GM18907 (cell line): Measurements from ENCODE around the gene KRTAP21-3.
"Not testable (repeated sequence)": the region's sequence is repeated elsewhere in the genome, so short reads cannot be mapped to it uniquely, and the experiment has no call there.

Source experiments
- ATAC-seq: cut with Tn5 transposase; IDR thresholded peaks from one replicate; pipeline ENCODE4 v1.9.1; 2021; ENCODE audit warnings: mild to moderate bottlenecking, moderate library complexity; ENCODE audit not compliant: unreplicated experiment

KRTAP21-3 gene, protein sequence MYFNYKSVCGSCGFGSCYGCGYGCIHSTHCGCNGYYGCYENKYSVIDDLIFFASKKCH

DNA sequence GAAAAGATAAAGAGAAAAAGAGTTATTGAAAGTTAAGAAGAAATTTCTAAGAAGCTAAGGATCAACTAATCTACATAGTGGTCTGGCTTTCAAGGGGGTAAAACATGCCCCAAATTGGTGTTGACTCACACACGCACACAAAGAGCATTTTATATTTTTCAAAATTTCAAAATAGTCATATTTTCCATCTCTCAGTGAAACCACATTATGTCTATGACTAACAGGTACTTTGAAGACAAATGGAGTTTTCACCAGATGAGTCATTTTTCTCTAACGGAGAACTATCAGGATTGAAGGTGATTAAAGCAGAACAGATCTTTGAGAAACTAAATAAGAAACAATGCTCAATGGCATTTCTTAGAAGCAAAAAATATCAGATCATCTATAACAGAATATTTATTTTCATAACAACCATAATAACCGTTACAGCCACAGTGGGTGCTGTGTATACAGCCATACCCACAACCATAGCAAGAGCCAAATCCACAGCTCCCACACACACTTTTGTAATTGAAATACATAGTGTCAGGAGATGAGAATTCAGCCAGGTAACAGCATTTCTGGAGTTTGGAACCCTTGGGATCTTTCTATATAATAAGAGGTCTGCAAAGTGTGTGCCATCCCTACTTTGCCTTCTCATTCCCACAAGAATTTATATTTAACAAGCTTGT lies at the start of gene KRTAP21-3:
Gene KRTAP21-3, minus strand, starts transcription at position 539 of the 671 bp plus-strand sequence. Its CDS starts 18 bp downstream, at position 521.
- ATAC-seq: no peak

DNA sequence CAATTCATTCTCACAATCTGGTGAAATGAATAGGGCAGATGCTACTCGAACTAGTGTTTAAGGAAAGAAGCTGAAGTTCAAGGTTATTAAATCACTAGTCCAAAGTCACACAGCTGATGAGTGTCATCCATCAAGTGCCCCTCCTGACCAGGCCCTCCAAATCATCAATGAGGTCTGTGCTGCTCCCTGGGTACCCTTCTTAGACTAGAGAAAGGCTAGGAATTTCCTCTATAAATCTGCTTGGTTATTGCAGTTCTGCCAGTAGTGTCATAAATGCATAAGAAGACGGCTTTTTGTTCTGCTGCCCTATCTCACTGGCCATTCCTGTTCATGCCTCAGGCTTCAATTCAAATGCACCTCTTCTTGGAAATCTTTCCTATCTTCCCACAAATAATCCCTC lies 42.2 kb upstream of the KRTAP21-3 start:
- no peak for ATAC-seq

DNA sequence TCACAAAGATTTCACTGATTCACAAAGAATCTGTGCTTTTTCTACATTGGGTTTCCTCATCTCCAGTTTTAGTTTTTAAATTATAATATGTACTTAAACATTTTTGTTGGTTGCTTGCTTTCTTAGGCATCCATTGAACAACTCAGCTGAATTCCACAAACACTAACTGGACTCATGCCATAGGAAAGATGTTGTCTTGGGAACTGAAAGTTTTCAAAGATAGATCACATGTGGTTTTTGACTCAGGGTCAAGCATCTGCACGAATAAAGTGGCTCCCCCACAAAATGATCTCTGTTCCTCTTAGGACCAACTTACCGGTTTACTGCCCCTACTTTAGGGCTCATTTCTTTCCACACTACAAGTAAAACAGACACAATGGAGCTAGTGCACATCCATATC lies 39.7 kb upstream of the KRTAP21-3 start:
- ATAC-seq: no peak

DNA sequence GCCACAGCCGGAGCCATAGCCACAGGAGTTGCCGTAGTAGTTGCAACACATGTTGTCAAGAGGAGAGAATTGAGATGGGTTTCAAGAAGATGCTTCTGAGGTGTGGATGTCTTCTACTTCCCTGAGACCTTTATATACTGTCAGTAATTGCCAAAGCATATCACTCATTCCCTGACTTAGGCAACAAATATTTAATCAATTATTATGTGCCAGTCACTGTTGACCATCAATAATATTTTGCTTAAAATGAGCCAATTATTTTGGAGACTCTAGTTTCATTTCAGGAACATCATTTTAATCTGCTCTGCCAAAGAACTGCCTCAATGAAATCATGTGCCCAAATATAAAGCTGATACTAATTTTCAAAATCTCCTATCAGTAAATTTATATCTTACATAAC lies 36.8 kb upstream of the KRTAP21-3 start, which contains the start of gene KRTAP21-1:
Gene KRTAP21-1, minus strand, starts transcription at position 101 of the 400 bp plus-strand sequence. Its CDS starts 50 bp downstream, at position 51.
- ATAC-seq: not testable (repeated sequence)

DNA sequence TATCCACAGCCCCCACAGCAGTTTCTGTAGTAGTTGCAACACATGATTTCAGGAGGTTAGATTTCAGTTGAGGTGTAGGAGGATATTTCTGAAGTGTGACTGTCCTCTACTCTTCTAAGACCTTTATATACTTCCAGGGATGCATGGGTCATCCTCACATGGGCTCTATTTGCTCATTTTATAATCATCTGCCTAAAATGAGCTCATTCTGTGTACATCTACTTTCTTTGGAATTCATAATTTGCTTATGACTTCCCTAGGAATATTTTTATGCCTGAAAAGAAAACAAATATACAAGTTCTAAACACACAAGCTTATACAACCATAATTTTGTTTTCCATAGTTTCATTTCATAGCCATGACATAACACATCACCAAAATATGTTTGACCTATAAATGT lies 28.6 kb upstream of the KRTAP21-3 start, which contains the start of gene KRTAP21-2:
Gene KRTAP21-2, minus strand, starts transcription at position 101 of the 400 bp plus-strand sequence. Its CDS starts 57 bp downstream, at position 44.
- no peak for ATAC-seq

DNA sequence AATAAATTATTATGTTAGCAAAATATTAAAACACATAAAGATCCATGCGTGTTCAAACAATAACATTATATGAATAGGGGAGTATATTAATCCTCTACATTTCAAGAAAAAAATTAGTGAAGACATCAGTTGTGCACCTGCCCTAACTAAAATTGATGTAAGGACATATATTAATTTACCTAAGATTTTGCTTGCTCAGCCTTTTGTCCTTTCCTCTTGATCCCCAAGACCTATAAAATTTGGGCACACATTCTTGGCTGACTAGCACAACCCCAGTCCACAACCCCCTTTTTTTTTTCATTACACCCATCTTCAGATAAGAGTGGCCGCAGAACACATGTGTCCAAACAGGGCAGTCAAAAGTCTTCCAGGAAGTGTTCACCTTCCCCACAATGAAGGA lies 21.9 kb upstream of the KRTAP21-3 start:
- no peak for ATAC-seq

DNA sequence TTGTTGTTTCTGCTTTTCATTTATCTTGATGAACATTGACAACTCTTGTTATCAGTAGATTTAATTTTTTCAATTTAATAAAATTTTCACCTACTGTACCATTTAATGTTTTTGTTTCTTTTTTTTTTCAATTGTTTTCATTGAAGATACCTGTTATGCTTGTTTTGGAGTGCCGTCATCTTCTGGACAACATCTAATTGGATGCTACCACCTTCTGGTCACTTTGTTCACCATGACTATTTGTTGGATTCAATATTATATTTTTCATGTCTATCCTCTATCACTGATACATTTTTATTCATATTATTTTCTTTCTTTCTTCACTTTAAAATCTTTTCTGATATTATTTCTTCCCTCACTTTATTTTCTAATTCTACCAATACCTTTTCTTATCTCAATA lies 14.4 kb upstream of the KRTAP21-3 start:
- no peak for ATAC-seq

DNA sequence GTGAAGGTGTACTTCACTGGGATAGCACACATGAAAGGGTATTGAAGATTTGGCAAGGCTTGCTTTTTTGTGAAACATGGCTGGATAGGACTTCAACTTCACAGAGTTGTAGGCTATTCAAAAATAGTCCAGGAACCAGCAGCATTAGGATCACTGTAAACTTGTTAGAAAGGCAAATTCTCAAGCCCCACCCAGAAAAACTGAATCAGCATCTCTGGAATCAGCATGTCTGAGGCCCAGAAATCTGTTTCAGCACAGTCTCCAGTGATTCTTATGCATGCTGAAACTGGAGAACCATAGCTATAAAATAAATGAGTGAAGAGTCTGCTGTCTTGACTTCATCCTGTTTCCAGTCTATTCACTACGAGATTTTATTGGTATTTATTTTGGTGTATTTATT lies 8.1 kb upstream of the KRTAP21-3 start:
- no peak for ATAC-seq

DNA sequence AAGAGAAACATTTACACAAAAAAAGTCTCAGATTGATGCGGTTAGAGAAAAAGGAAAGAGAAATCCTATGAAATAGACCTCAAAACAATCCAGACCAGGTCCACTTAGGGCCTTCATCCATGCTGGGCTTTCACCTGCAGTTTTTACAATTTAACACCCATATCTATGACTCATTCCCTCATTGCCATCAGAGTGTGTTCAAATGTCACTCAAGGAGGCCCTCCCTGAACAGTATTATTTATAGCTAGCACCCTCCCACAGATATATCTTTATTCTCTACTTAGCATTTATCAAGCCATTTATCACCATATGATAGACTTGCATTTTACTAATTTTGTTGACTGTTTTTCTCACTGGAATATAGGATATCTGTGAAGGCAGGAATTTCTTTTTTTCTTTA lies 824 bp upstream of the KRTAP21-3 start:
- ATAC-seq: no peak

DNA sequence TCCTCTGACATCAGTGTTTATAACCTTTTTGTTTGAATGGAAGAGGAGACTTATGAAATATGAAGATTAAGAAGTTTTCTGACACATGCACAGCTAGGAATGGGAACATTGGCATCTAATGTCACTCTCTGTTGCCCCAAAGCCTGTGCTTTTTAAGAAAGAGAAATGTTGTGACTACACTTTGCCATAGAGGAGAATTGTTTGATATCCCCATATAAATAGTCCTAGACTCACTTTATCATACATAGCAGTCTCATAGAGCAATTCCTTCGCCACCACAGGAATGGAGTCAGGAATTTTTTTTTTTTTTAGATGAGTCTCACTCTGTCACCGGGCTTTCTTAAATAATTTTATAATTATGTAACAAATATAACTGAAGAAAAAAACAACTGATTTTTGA lies 1.5 kb downstream of the KRTAP21-3 start:
- no peak for ATAC-seq

DNA sequence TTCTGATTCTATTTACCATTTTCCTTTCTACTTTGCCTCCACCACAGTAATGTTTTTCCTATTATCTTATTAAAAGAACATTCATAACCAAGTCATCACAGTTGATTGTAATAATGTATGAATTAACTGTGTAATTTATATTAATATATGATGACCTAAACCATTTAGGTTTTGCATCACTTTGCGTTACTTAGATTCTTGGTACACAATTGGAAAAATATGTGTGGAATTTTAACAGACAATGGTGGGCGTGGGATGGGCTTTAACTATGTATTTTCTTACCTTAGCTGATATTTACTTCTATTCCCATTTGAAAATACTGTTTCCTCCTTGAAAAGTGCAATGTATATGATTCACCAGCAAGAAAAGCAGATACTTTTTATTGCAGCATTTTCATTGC lies 3.6 kb downstream of the KRTAP21-3 start:
- ATAC-seq: no peak

DNA sequence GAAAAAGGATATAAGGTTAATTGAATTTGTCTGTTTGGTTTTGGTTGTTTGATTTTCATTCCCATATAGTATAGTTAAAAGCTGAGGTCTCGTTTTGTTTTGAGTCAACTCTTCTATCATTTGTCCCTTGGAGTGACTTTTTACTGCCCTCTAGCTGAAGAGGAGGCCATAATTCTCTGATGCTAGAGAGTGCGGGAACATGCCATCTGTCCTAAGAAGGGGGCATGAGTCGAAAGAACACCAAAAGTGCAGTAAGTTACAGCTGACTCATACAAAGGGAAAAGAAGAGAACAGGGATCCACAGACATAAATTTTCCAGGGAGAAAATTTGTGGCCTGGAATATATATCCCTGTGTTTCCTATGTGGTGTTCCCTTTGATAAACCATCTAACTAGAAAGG lies 4.1 kb downstream of the KRTAP21-3 start:
- no peak for ATAC-seq

DNA sequence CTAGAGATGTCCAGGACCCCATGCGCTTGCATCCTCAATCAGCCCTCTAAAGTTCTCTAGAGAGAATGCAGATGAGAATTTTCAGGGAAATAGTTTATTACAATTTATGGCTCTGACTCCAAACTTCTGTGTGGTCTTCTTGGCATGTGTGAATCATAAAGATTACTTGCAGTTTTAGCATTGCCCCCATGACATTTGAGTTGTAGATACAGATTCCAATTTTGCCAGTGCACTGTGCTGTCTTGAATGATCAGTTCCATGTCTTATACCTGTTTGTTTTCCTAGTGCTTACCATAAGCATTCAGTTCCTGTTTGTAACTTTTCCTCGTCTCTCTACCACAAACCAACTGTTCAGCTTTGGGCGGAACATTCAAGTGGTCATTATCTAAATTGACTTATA lies 4.8 kb downstream of the KRTAP21-3 start:
- ATAC-seq: no peak

DNA sequence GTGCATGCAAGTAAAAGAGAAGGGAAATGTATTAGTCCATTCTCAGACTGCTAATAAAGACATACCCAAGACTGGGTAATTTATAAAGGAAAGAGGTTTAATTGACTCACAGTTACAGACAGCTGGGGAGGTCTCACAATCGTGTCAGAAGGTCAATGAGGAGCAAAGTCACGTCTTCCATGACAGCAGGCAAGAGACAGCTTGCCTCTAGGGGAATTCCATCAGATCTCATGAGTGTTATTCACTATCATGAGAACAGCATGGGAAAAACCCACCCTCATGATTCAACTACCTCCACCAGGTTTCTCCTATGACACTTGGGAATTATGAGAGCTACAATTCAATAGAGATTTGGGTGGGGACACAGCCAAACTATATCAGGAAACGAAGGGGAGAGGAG lies 8.1 kb downstream of the KRTAP21-3 start:
- ATAC-seq: no peak

DNA sequence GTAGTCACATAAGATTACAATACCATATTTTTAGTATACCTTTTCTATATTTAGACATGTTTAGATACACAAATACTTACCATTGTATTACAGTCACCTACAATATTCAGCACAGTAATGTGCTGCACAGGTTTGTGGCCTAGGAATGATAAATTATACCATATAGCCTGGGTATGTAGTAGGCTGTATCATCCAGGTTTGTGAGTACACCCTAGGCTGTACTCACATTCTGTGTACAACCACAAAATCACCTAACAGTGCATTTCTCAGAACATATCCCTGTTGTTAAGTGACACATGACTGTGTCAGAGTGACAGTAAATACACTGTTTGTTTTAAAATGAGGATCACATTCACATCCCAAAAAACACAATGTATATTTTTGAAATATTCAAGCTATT lies 11.2 kb downstream of the KRTAP21-3 start:
- ATAC-seq: no peak

DNA sequence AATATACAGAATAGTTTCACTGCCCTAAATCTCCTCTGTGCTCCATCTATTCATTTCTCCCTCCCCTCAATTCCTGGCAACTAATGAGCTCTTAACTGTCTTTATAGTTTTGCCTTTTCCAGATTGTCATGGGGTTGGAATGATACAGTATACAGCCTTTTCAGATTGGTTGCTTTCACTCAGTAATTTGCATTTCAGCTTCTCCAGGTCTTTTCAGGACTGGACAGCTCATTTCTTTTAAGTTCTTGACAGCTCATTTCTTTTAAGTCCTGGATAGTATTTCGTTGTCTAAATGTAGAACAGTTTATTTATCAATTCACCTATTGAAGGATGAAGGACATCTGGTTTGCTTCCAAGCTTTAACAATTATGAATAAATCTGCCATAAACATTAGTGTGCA lies 22.6 kb downstream of the KRTAP21-3 start:
- no peak for ATAC-seq

DNA sequence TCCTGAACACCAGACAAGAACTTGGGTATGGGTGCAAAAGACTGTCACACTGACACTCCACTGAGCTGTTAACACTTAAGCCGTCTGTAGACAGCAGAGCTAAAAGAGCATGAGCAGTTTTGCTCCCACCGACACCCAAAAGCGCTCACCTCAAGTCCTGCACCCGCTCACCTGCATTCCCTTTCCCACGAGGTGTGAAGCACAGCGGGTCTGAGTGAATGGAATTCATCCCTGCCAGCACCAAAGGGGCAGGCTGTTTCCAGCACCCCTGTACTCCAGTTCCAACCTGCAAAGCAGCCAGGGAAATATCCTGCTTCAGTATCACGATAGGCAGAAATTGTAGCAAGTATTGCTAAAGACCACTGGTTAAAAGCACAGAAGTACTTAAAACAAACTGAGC lies 28.8 kb downstream of the KRTAP21-3 start:
- ATAC-seq: no peak

DNA sequence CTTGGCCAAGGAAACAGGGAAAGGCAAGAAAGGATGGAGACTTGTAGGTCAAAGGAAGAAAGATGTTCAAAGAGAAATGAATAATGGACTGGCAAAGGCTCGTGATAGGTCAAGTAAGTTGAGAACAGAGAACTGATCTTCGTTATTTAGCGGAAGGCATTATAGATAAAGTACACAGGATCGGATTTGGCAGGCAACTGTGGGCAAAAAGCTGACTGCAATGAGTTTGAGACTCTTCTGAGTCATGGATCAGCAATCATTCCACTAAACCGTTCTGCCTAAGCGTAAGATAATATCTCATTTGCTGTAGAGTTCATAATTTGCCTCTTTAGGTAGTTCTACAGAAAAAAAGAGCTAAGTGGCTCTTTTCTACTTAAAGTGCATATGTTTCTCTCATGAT lies 34.1 kb downstream of the KRTAP21-3 start:
- no peak for ATAC-seq

DNA sequence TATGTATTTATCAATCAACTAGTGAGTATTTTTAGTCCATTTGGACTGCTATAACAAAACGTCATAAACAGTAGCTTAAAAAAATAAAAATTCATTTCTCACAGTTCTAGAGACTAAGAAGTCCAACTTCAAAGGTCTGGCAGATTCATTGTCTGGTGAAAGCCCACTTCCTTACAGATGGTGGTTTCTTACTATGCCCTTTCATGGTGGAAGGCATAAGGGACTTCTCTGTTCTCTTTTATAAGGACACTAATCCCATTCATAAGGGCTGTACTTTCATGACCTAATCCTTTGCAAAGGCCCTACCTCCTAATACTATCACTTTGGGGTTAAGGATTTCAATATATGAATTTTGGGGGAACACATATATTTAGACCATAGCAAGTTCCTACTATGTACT lies 38.0 kb downstream of the KRTAP21-3 start:
- no peak for ATAC-seq

DNA sequence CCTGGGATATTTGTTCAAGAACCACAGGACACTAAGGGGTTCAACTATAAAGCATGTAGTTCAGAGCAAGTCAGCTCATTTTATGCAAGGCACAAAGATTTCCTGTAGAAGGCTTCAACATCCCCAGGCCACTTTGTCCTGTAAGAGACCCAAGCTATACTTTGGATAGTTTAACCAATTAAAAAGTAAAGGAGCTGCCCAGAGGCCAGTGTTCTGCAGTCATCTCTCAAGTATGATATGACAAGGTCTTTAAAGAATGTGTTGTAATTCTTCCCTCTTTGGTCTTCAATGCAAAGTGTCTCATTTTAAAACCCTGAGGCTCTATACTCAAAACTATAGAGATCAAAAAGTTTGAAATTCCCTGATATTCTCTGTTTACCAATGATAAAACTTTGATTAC lies 41.8 kb downstream of the KRTAP21-3 start:
- no peak for ATAC-seq

DNA sequence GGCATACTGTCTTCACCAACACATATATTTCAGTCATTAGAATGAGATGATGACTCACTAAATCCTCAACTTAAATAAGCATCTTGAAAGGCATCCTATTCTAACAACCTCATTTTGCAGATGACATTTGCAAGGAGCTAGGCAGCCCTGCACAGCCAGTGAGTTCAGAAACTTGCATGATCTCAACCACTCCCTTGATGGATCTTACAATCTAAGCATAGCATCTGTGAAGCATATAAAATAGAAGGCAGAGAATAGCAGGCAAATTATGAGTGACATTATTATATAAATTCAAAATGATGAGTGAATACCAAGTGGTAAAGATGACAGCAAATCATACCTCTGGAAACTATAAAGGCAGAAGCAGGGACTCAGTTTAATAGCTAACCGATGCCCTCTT lies 44.3 kb downstream of the KRTAP21-3 start:
- ATAC-seq: no peak

DNA sequence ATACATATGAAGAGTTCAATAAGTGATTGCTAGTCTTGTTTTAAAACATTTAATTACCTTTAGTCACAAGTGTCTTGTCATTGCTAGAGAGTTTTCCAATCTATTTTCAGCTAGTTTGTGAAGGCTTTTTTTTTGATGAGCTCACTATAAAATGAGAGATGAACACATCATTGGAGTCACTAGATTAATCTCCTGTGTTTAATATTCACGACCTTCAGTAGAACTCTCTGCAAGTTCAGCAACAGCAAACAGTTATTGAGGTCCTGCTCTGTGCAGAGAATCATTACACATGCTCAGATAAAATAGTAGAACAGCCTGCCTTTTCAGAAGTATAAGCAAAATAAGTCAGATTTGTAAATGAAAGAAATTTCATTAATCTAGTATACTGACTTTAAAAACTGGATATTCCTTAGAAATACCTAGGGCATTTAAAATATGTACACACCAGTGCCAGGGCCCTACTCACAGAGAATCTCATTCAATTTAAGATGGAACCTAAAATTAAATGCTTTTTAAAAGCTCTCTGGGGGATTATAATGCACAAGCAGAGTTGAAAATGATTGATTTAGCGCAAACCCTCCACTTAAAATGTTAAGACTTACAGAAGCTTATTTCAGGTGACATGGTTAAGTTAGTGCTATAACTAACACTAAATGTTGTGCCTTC lies 45.5 kb downstream of the KRTAP21-3 start:
- ATAC-seq: no peak
